GM18502 (cell line): Measurements from ENCODE around the gene CKS1B.
A peak's percentile ranks its signal among the peaks of the same experiment; 100 is the strongest.

Source experiments
- ATAC-seq: cut with Tn5 transposase; IDR thresholded peaks from one replicate; pipeline ENCODE4 v1.9.1; 2021; ENCODE audit warnings: mild to moderate bottlenecking; ENCODE audit not compliant: unreplicated experiment, poor library complexity

The CKS1B gene

DNA sequence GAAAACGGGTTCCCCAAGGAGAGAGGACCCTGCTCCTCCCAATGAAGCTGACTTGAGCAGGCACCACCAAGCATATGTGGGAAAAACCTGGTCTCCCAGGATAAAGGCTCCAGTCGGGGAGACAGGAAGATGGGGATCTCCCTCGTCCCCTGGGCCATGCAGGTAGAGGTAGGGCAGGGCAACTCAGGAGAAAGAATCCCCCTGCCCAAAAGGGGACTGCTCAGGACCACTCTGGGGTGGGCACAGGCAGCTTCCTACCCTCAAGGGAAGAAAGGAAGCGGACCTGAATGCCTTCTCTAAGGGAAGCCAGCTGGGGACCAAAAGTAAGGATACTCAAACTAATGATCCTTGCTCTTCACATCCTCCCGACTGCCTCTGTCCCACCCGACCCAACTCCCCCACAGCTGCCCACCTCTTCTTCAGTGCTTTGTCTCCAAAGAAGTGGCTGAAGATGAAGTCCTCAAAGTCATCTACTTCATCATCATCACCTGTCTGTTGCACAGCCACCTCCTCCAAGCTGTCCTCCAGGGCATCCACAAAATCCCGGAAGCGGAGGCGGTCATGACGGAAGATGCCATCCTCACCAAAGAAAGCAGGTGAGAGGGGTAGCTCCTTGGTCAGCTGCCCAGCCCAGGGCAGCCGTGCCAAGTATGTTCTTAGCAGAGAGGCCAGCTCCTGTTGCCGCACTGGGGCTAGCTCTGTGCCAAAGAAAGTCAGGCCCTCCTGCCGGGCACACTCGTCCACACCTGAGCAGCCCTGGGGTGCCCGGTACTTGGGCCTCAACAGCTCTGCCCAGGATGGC, 29.1 kb upstream of the CKS1B start:
- ATAC-seq = no peak

DNA sequence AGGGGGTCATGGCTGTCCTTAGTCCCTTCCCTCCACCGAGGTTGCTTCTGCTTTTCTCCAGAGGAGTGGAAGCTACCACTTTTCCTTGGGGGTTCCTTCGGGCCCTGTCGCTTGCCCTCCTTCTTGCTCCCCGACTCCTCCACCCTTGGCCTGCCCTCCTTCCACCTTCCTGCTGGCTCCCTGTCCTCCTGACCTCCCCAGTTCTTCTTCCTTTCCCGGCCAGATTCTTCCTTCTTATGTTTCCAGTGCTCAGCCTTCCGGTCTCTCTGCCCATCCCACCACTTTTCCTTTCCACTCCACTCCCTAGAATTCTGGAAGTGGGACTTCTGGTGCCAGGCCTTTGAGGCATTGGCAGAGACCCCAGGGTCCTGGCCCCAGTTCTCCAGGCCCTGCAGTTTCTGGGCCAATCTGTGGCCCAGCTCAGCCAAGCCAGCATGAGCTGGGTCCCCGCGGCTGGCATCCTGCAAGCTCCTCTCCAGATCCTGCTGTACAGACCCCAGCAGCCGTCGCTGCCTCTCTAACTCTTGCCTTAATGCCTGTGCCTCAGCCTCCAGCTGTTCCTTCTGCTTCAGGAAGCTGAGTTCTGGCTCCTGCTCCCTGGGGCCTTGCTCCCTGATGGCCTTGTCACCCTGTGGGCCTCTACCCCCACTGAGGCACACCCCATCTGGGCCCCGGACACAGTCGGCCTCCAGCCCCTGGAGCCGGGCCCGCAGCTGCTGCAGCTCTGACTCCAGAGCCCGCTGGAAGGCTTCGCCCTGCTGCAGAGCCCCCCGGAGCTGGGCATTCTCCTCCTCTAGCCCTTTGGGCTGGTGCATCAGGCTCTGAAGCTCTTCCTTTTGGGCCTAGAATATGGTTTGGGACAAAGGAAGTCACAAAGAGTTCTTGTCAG, 28.3 kb upstream of the CKS1B start:
- ATAC-seq = no peak

DNA sequence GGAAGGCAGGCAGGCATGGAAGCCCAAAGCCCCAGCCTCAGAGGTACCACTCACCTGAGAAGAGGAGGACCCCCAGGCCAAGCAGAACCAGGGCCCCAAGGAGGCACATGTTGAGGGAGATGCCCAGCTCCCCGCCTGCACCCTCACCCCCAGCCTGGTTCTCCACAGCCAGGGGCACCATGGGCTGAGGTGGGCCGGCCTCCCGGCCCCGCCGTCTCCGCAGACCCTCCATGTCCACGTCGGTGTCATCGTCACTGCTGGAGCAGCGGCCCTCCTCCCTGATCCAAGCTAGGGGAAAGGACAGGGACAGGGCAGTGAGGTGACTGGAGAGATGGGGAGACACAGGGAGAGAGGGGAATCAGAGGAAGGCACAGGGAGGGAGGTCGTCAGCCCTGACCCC, 26.4 kb upstream of the CKS1B start:
- no peak for ATAC-seq

DNA sequence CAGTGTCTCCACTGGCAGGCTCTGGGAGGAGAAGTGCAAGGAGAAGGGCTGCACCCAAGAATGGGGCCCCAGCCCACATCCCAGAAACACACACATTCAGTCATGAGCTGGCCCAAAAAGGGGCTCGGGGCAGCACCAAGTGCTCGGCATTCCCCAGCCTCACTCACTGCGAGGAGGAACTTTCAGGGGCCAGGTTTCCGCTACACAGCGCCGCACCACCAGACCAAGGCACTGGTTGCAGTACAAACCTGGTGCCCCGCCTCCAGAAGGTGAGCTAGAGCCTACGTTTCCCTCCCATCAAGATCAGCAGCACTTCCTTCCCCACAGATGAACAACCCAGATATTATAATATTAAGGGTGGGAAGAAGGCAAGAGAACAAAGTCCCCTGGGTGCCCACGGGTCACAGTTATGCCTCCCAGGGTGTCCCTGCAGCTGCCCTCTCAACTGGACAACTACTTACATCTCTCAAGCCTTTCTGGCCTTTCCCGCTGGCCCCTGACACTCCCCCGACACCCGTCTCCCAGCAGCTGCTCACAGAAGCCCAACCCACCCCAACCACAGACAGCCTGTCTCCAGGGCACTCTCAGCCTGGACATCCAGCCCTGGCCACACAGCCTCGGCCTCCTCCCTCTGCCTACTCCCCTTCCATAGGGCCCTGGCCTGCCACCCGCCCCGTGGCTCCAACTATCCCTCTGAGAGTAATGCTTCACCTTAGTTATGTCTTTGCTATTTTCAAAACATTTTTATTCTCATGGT, 22.4 kb upstream of the CKS1B start:
- ATAC-seq = no peak

DNA sequence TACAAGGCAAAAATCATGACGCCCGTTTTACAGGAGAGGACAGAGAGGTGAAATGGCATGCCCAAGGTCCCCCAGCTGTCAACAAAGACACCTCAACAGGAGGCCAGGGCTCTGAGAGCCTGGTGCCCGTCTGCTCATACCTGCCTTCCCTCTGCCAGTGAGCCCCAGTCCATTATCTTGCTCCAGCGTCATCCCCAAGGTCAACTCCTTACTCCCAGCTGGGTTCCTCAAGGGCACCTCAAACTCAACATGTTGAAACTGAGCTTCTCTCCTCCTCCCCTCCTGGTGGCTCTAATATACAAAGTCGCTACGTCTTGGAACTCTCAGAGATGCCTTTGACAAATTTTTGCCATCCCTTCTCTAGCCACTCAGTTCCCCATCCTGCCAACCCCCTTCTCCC, 21.8 kb upstream of the CKS1B start:
- no peak for ATAC-seq

DNA sequence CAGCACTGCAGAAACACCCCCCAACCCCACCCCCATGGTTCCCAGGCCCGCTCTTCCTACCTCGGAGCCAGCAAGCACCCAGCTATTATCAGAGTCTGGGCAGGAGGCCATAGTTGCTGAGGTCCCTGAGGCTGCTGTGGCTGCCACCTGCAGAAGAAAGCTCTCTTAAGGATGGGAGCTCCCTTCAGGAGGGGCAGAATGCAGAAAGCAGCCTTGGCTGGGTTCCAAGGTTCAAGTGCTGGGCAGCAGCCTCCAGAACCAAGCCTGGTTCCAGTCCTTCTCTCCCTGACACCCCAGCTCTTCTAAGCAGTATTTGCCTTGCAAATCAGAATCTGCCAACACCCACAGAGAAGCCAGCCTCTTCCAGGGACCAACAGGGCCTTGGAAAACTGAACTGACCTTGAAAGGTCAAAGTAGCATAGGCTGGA, 20.9 kb upstream of the CKS1B start:
- ATAC-seq = no peak

DNA sequence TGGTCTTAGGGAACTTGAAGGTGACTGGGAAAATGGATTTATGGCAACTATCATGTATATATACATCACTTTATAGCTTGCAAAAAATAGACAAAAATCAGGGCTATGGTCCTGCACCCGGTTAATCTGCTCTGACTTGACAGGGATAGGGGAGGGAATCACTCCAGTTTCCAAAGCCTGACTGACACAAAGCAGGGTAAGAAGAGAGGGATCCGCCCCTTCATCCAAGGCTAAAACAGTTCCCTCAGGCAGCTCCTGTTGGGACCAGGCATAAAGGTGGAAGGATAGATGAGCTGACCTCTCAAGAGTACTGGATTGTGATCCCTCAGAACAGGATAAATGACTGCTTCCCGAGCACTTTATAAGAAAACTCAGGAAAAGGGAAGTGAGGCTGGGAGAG, 19.9 kb upstream of the CKS1B start:
- ATAC-seq = no peak

DNA sequence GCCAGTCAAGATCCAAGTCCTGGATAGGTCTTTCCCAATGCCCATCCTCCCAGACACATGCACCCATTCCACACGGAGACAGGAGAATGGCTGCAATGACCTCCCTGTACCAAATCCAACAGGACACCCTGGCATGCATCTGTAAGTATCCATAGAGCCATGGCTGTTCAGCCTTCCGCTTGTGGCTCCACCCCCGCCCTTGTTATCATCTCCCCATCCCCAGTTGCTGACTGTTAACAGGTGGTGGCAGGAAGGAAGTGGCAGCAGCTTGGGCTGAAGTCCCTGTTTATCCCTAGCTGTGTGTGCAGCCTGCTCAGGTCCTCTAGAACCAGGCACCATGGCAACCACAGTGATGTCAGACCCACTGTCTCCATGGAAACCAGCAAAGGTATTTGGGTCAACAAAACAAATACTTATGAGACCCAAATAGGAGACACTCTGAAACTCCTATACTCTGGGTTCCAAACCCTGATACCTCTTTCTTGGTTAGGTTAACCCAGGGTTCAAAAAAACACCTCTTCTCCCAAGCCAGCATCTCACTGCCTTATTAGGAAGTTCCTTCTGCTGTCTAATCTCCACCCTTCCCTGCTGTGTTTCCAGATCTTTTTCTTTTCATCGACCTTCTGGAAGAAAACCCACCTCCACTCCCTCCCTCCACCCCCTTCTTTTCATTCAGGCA, 19.3 kb upstream of the CKS1B start:
- peak; percentile 60 for ATAC-seq

DNA sequence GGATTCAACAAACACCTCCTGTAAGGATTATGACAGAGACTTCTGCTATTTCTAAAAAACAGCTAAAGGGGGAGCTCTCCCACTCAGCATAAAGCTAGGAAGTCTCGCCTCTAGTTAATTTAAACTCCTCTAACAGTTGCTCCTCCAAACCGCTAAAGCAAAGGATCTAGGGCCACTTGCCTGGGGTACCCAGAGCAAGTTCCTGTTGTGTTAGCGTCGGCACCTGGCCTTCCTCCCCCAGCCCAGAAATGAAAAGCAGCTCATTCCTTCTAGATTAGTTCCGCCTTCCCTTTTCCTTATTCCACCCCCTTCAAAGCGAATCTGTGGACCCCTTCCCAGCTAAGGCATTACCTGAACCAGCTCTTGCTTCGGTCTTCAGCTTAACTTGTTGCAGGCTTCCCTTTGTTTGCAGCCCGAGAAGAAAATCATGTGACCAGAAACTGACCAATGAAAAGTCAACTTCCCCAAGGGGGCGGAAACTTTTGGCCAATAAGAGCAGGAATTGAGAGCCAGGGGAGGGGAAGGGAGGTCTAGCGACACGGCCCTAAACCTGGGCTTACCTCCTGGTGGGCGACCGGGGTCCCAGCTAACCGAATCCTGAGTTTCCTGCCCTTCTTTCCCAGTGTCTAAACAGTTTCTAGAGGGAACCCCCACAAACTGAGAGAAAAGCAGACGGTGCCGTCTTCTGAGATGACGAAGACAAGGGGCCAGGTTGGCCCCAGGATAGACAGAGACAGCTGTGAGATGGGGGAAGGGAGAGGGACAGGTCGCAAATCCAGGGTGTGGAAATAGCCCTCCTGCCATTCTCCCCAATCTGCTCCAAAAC, 18.6 kb upstream of the CKS1B start, which contains the start of gene PBXIP1:
TSS of gene PBXIP1 (minus strand) at position 382 of the 826 bp plus-strand sequence. CDS start 2,378 bp downstream, outside the sequence.
- ATAC-seq = peak; percentile 57

DNA sequence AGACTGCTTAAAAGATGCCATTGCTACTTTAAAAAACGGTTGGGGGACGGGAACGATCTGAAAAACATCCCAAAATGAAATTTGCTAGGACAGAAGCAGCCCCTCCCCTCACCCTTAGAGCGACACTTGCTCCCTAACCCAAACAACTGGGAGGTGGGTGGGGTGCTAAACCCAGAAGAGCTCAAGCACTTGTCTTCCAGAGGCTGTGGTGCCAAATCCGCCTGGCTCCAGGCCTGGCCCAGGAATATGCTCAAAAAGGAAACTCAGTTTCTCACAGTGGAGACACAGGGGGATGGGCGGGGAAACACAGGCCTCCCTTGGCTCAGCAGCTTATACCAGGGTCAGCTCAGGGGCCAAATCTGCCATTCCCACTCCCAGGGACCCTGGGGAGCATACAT, 17.9 kb upstream of the CKS1B start:
- ATAC-seq = no peak

DNA sequence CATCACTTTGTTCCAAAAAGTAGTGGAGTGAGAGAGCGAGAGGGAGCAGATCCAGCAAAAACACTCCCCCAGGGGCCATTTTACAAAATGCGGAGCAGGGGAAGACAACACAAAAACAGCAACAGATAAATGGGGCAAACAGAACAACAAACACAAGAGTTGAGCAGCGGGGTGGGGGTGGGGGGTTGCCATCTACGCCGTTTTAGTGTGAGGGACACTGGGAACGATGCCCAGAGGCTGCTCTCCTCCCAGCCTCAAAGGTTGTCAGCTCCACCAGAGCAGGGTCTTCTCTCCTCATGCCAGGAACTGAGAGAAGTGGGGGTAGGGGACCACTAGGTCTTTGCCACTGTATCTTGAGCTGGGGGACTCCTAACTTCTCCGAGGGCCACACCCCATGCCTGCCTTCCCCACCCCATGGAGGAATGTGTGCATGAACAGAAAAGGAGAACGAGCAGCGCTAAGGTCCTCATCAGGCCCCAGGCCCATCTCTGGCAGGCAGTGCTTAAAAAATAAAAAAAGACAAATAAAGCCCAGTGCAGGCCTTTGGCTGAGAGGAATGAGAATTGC, 17.3 kb upstream of the CKS1B start:
- no peak for ATAC-seq

DNA sequence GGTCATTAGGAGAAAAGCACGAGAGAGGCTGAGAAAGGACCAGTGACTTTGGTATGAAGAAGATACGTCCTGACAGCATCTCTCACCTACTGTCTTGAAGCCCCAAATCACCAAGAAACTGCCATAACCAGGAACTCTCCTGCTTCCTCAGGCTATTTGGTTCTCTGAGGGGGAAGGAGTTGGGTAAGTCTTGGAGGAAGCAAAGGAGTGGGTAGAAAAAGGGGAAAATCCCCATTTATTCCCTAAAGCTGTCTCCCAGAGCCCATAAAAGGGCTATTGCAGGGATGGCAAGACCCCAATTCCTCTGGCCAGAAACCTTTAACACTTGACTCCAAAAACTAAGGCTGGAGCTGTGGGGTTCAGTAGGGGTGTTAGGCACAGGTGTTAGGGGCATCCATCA, 16.4 kb upstream of the CKS1B start:
- no peak for ATAC-seq

DNA sequence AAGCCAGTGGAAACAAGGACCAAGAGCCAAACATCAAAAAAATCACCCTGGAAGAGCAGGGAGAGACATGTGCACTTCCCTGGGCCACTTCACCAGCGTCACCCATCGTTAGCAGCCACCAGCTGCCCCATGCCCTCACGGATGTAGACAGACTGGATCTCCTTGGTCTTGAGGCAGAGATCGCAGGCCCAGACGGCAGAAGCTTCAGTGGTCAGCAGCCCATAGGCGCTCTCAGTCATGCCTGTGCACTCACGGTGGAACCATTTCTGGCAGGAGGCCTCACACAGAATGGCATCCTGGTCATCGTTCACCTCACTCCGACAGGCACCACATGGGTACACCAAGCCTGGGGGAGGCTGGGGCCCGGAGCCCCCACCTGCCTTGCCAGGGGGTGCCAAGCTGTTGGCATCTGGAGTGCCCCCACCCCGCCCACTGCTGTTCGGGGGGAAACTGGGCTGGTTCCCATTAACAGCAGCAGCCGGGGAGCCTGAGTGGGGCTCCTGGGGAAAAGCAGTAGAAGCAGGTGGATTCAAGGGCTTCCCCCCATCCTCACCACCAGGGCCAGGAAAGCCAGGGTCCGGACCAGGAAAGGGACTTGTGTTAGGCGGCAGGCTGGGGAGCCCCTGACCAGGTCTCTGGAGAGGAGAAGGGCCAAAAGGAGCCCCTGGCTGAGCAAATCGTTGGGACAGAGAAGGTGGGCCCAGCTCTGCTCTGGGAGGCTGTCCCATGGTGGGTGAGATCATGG, 15.6 kb upstream of the CKS1B start:
- ATAC-seq = no peak

DNA sequence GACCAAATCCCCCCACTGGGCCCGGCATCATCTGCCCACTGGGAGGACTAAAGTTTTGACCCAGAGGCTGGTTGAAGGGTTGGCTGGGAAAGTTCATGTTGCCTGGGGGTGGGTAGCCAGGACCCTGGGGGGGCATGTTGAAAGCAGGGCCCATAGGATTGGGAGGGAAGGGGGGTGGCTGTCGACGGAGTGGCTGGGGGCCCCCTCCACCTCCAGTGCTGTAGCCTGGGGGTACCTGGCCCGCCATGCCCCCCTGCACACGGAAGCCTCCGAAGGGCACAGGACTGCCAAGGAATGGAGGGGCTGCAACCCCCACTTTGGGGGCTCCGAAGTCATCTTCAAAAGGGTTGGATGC, 15.1 kb upstream of the CKS1B start:
- no peak for ATAC-seq

DNA sequence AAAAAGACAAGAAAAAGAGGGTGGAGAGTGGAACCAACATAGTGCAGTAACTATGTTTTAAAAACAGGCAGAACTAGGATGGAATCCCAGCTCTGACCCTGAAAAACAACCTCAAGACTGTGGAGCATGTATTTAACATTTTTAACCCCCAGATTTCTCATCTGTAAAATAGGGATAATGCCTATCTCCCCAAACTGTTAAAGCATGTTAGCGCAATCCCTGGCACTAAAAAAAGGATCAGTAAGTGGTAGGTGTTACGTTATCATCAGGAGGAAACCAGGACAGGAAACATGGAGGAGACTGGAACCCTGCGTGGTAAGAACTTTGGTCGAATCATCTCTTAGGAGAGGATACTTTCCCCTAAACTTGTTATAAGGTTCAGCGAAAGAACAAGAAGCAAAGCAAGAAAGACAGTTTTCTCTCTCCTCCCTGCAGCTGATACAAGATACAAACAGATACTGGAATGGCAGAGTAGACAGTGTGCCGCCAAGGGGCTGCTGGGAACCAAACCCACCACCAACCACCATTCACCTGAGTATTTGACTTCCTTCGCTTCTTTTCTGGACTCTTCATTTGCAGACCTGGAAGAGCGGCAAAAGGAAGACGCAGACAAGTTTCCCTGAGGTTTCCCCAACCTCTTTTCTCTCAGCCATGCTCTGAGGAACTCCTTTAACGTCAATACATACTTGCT, 13.9 kb upstream of the CKS1B start:
- ATAC-seq = no peak

DNA sequence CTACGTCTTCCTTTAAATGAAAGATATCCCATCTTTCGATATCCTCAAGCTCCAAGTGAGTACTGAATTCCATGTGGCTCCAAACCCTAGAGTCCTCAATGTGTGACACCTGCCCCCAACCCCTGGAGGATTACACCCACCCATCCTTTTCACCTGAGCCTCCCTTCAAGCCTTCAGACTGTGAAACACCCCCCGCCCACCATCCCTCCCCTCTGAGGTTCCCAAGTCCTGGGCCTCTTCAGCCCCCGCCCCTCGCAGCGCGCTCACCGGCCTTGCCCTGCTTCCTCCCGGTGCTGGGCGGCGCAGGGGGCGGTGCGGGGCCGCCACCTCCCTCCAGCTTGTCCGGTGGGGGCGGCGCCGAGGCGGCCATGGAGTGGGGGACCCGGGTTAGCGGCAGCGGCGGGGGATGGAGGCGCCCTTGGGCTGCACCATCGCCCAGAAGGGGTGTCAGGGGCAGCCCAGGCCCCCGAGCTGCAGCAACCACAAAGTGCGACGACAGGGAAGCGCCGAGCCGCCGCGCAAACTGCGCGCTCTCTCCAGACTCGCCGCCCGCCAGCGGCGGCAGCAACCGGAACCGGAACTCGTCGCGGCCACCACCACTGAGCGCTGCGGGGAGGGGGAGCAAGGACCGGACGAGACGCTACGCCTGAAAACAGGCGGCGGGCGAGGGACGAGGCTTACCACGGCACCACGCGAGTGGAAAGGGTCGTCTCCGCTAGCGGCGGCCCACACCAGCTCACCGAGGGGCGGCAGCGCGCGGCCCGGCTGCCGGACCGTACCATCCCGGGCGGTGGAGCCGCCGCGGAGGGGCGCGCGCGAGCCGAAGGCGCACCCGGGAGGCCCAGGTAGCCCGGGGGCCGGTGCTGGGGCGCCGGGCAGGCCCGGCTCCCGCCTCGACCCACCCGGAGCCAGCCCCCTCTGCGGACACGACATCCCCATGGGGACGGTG, 13.0 kb upstream of the CKS1B start, which contains the start of gene PYGO2:
TSS of gene PYGO2 (minus strand) at position 576 of the 949 bp plus-strand sequence. CDS start at position 370, 206 bp downstream.
- peak; percentile 69 for ATAC-seq
